Measurements from ENCODE around the gene BOC.

BOC gene

DNA sequence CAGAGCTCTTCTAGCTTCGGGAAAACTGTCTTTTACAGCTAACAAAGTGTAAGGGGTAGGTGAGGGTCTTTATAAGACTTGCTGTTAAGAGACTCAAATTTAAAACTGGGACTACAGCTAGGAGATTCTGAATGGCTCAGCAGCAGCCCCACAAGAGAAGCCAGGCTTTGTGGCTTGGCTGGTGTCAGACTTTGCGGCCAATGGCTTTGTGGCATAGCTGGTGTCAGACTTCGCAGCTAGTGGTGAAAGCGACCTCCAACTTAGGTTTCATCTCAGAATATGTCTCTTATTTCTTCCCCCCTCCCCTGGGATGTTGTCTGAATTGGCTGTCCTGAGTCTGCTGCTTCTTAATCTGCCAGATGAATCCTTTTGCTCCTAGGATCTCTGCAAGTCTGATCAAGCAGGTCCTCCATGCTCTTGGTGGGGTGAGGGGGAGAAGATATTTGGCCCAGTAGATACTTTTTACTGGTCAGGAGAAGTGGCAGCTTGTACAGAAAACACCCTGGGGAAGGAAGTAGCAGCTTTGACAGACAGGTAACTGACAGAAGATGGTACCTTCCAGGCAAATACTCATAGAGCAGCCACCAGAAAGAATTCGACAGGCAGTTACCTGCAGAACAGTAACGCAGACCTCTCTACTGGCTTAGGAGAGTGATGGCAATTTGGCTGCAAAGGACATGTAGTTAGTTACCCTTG is 8.4 kb downstream of the BOC start:
- TF ChIP-seq, protein P1, sequence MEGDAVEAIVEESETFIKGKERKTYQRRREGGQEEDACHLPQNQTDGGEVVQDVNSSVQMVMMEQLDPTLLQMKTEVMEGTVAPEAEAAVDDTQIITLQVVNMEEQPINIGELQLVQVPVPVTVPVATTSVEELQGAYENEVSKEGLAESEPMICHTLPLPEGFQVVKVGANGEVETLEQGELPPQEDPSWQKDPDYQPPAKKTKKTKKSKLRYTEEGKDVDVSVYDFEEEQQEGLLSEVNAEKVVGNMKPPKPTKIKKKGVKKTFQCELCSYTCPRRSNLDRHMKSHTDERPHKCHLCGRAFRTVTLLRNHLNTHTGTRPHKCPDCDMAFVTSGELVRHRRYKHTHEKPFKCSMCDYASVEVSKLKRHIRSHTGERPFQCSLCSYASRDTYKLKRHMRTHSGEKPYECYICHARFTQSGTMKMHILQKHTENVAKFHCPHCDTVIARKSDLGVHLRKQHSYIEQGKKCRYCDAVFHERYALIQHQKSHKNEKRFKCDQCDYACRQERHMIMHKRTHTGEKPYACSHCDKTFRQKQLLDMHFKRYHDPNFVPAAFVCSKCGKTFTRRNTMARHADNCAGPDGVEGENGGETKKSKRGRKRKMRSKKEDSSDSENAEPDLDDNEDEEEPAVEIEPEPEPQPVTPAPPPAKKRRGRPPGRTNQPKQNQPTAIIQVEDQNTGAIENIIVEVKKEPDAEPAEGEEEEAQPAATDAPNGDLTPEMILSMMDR (IDR thresholded peaks at IDR 0.05; ENCODE audit: low read depth, low read length): no peak
- H3K4me3 ChIP-seq (ENCODE audit: low read depth, low read length): no peak overlapping the region

DNA sequence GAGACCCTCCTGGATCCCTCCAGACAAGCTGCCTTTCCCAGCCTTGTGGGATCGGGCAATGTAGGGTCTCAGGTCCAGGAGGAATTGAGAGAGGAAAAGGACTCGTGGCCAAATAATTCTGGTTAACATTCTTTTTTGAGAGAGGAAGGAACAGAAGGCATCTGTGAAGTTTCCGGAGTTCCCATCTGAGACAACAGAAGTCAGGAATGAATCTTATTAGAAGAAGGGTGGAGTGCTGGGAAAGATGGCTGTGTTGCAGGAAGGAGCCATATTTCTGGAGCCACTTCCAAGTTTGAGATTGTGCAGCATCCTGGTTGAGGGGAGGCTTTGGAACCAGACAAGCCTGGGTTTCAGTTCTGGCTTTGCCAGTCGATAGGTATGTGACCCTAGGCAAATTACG is 9.4 kb downstream of the BOC start:
- no peak overlapping the region for H3K4me3 ChIP-seq (ENCODE audit: low read depth, low read length)
- TF ChIP-seq, protein P1 (IDR thresholded peaks at IDR 0.05; ENCODE audit: low read depth, low read length): no peak

DNA sequence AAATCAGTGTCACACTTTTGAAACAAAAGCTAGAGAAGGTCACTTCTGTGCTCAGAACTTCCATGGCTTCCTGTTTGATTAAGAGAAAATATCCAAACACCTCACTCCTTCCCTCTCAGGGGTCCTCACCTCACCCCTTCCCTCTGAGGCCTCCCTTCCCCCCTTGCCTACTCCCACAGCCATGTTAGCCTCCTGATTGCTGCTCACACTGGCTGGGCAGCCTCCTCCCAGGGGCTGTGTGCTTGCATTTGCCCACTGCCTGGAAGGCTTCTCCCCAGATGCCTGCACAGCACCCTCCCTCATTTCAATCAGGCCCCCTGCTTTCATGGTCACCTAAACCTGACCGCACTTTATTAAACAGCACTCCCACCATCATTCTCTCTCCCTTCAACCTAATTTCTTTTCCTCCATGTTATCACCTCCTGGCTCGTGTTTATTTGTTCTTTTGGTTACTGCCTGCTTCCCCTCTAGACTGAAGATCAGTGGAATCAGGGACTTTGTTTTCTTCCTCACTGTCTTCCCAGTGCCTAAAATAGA is 10.4 kb downstream of the BOC start:
- TF ChIP-seq, protein P1 (IDR thresholded peaks at IDR 0.05; ENCODE audit: low read depth, low read length): no peak
- no peak overlapping the region for H3K4me3 ChIP-seq (ENCODE audit: low read depth, low read length)

DNA sequence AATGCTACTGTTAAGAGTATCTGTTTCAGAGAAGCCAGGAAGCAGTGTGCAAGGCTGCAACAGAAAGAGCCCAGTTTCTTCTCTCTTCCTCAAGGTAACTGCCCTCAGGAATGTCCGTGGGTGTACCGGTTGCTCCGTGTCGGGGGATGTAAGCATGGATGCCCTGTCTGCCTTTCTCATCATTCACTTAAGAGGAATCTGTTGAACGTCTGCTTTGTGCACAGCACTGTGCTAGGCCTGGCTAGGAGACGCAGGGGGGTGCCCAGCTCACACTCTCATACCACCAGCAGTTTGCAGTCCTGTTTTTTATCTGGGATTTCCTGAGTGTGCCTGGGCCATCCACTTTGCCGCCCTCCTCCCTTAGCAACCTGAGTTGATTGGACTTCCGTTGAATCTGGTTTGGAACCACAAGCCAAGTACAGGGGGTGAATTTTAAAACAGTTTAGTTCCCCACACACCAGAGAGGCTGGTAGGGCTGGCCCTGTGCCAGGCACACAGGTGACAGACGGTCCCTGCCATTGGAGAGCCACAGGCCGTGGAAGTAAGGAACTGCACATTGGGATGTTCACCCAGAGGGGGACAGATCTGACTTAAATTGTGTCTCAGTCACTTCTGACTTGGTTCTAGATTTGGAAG is 11.2 kb downstream of the BOC start:
- TF ChIP-seq, protein P1 (IDR thresholded peaks at IDR 0.05; ENCODE audit: low read depth, low read length): no peak
- H3K4me3 ChIP-seq (ENCODE audit: low read depth, low read length): no peak overlapping the region

DNA sequence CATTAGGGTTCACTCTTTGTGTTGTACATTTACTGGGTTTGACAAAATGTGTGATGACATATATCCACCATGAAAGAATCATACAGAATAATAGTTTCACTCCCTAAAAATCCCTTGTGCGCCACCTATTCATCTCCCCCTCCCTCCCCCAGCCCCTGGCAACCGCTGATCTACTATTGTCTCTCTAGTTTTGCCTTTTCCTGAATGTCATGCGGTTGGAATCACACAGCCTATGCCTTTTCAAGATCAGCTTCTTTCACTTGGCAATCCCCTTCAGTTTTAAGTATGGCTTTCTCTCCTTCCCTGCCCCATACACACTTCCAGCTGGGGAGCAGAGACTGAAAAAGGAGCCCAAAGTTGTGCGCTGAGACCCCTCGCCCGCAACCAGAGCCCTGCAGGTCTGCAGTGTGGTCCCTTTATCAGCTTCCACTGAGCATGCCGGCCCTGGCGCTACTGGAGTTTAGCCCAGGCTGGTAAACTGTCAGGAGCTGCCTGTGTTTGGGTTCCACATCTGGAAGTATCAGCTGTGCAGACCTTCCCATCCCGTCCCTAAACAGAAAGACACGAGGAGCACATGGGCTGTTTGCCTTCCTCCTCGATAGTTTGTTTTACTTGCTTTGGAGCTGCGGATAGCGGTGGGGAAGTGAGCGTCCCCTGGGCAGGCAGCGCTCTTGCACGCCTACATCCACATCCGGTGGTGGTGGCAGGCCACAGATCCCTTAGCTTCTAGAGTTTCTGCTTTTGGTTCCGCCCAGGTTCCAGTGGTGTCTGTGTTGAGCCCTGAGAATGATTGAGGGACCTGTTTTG is 12.3 kb downstream of the BOC start:
- TF ChIP-seq, protein P1 (IDR thresholded peaks at IDR 0.05; ENCODE audit: low read depth, low read length): no peak
- no peak overlapping the region for H3K4me3 ChIP-seq (ENCODE audit: low read depth, low read length)

DNA sequence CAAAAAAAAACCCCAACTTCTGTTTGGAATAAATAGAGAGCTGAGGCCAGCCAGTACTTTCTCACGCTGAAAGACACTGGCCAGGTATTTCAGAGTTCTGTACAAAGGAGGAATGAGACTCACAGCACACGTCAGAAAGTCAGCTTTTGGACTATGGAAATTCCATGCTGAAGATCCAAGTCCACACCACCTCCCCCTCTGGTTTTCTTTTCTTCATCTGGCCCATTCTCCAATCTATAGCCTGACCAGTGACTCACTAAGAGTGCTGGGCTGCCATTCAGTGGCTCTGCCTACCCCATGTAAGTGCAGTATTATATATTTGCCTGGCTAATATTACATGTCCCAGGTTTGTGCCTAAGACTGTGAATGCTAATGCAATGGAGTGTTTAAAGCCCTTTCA is 13.9 kb downstream of the BOC start:
- TF ChIP-seq, protein P1 (IDR thresholded peaks at IDR 0.05; ENCODE audit: low read depth, low read length): no peak
- H3K4me3 ChIP-seq (ENCODE audit: low read depth, low read length): no peak overlapping the region

Data from WI38 (cell line).